GOT3 (cell line): ENCODE measurements around the gene SMIM34.

Experiments
- DNase-seq: peaks from one replicate; lab custom pipeline; 2025; ENCODE audit warnings: mixed read lengths; lab: John Stamatoyannopoulos, UW

Gene SMIM34

GRCh38 chr21:34372321-34372720, 51.4 kb downstream of the SMIM34 start:
- no peak for DNase-seq

GRCh38 chr21:34369741-34370140, 54.0 kb downstream of the SMIM34 start:
- no peak for DNase-seq
